ENCODE data around the gene CACNG1. TPM values are rescaled to one million over a fixed set of nuclear protein-coding genes. Genes with fewer than 3 reads are reported as not detected.

CACNG1 gene
- polyA plus RNA-seq, 1 donor from 2014 or later, result 0.77 TPM

DNA sequence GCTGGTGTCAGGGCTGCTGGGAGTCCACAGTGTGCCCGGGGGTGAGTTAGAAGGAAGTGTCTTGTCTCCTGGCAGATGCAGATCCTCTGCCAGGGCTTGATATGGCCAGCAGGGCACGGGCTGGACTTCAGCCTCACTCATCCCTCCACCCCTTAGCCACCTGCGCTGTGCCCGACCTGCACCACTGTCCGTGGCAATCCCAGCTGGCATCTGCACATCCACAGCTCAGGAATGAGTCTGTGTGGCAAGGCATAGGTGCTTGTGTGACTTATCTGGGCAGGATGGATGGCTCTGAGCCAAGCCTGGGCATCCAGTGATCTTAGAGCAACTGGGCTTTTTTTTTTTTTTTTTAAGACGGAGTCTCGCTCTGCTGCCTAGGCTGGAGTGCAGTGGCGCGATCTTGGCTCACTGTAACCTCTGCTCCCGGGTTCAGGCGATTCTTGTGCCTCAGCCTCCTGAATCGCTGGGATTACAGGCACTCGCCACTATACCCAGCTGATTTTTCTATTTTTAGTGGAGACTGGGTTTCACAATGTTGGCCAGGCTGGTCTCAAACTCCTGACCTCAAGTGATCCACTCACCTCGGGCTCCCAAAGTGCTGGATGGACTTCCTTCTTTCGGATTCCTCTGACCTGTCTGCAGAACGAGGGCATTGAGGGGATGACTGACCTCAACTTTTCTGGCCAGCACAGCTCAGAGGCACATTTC is 22.5 kb upstream of the CACNG1 start:
- Histone ChIP-seq H3K4me3 (ENCODE audit: low read length) (no peak overlapping the region), H3F3A (ENCODE audit: insufficient read depth, low read length, poor library complexity, severe bottlenecking) (no peaks in the 10 kb centered on the region), H3K4me2 (ENCODE audit: low read length) (no peak overlapping the region), H4K20me1 (ENCODE audit: insufficient read depth) (no peaks in the 10 kb centered on the region), H3K79me2 (replicated peaks; ENCODE audit: insufficient read depth, low read length) (no peaks in the 10 kb centered on the region), H3K9ac (ENCODE audit: low read length) (no peak overlapping the region), H2AFZ (ENCODE audit: low read depth, low read length) (no peak overlapping the region), H3K27me3 (ENCODE audit: insufficient read depth, low read depth, low read length) (no peaks in the 10 kb centered on the region), H3K9me3 (ENCODE audit: low read length) (no peaks in the 10 kb centered on the region), H3K9me2 (ENCODE audit: insufficient read depth, low read length) (no peaks in the 10 kb centered on the region), H3K27ac (ENCODE audit: low read length) (no peak overlapping the region), H3K36me3 (ENCODE audit: insufficient read depth, low read length) (peaks cover 3% of the 10 kb centered on the region)
- TF ChIP-seq EP300 (conservative IDR thresholded peaks at IDR 0.05; ENCODE audit: poor library complexity, severe bottlenecking) (no peak), SMC3 (conservative IDR thresholded peaks at IDR 0.05; ENCODE audit: poor library complexity) (no peak), REST (IDR thresholded peaks at IDR 0.05; ENCODE audit: borderline replicate concordance) (no peak), TAF1 (IDR thresholded peaks at IDR 0.05; ENCODE audit: low read depth) (no peak), MXI1 (conservative IDR thresholded peaks at IDR 0.05; ENCODE audit: poor library complexity, severe bottlenecking) (no peak), POLR2AphosphoS5 (IDR thresholded peaks at IDR 0.05) (no peak), EZH2 (IDR thresholded peaks at IDR 0.05; ENCODE audit: borderline replicate concordance, insufficient read depth, low read length, poor library complexity, severe bottlenecking) (no peak), RAD21 (conservative IDR thresholded peaks at IDR 0.05) (no peak)
- TF ChIP-seq, protein P1, sequence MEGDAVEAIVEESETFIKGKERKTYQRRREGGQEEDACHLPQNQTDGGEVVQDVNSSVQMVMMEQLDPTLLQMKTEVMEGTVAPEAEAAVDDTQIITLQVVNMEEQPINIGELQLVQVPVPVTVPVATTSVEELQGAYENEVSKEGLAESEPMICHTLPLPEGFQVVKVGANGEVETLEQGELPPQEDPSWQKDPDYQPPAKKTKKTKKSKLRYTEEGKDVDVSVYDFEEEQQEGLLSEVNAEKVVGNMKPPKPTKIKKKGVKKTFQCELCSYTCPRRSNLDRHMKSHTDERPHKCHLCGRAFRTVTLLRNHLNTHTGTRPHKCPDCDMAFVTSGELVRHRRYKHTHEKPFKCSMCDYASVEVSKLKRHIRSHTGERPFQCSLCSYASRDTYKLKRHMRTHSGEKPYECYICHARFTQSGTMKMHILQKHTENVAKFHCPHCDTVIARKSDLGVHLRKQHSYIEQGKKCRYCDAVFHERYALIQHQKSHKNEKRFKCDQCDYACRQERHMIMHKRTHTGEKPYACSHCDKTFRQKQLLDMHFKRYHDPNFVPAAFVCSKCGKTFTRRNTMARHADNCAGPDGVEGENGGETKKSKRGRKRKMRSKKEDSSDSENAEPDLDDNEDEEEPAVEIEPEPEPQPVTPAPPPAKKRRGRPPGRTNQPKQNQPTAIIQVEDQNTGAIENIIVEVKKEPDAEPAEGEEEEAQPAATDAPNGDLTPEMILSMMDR (IDR thresholded peaks at IDR 0.05; ENCODE audit: poor library complexity, severe bottlenecking), result no peak

DNA sequence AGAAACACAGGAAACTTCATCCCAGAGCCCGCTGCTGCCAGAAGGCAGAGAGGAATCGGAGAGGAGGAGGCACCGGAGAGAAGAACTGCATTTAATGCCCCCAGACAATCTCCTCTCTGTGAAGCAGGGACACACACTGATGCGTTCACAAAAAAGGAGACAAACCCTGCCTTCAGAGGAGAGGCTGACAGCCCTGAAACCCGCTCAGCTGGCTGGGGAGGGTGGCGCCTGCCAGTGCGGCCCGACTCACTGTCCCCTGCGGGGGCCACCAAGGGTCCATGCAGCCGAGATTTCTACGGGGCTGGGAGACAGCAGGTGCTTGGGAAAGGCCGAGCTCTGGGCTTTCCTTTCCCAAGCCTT is 21.9 kb upstream of the CACNG1 start:
- Histone ChIP-seq H3K36me3 (ENCODE audit: insufficient read depth, low read length) (peaks cover 3% of the 10 kb centered on the region), H3K4me3 (ENCODE audit: low read length) (no peak overlapping the region)

More for the DNA sequence above, 21.9 kb upstream of the CACNG1 start:
- H3K9me3 ChIP-seq (ENCODE audit: low read length), result no peaks in the 10 kb centered on the region
- H3K79me2 ChIP-seq (replicated peaks; ENCODE audit: insufficient read depth, low read length), result no peaks in the 10 kb centered on the region
- H3K27ac ChIP-seq (ENCODE audit: low read length), result no peak overlapping the region
- H4K20me1 ChIP-seq (ENCODE audit: insufficient read depth), result no peaks in the 10 kb centered on the region
- no peaks in the 10 kb centered on the region for H3F3A ChIP-seq (ENCODE audit: insufficient read depth, low read length, poor library complexity, severe bottlenecking)
- H3K9ac ChIP-seq (ENCODE audit: low read length), result no peak overlapping the region
- no peak overlapping the region for H3K4me2 ChIP-seq (ENCODE audit: low read length)
- TF ChIP-seq SMC3 (conservative IDR thresholded peaks at IDR 0.05; ENCODE audit: poor library complexity) (no peak), EZH2 (IDR thresholded peaks at IDR 0.05; ENCODE audit: borderline replicate concordance, insufficient read depth, low read length, poor library complexity, severe bottlenecking) (no peak), REST (IDR thresholded peaks at IDR 0.05; ENCODE audit: borderline replicate concordance) (no peak), RAD21 (conservative IDR thresholded peaks at IDR 0.05) (no peak), EP300 (conservative IDR thresholded peaks at IDR 0.05; ENCODE audit: poor library complexity, severe bottlenecking) (no peak), POLR2AphosphoS5 (IDR thresholded peaks at IDR 0.05) (no peak), MXI1 (conservative IDR thresholded peaks at IDR 0.05; ENCODE audit: poor library complexity, severe bottlenecking) (no peak)
- TF ChIP-seq, protein P1 (IDR thresholded peaks at IDR 0.05; ENCODE audit: poor library complexity, severe bottlenecking), result no peak
- no peaks in the 10 kb centered on the region for H3K27me3 ChIP-seq (ENCODE audit: insufficient read depth, low read depth, low read length)
- no peaks in the 10 kb centered on the region for H3K9me2 ChIP-seq (ENCODE audit: insufficient read depth, low read length)
- H2AFZ ChIP-seq (ENCODE audit: low read depth, low read length), result no peak overlapping the region

All from neural cell (in vitro differentiated cells).